H9 (cell line): ENCODE results near the gene SPRR5. TPM values are rescaled to one million over a fixed set of nuclear protein-coding genes. Genes with fewer than 3 reads are reported as not detected.

Experiments used
- DNase-seq: peaks from one replicate; pipeline ENCODE4 v3.0.0-alpha.2; 2017
- H2AFZ ChIP-seq: one replicate; pipeline ENCODE4 v1.6.1; 2013; ENCODE audit warnings: mild to moderate bottlenecking, low read length, control low read depth, moderate library complexity
- H2AK5ac ChIP-seq: 2 replicates; pipeline ENCODE4 v1.6.1; 2013; ENCODE audit warnings: low read length, control low read depth, mixed read lengths; ENCODE audit not compliant: insufficient read length
- H2BK120ac ChIP-seq: one replicate; pipeline ENCODE4 v1.6.1; 2013; ENCODE audit warnings: low read depth, mild to moderate bottlenecking, low read length, control low read depth, inconsistent platforms; ENCODE audit not compliant: poor library complexity, severe bottlenecking
- H2BK12ac ChIP-seq: 2 replicates; pipeline ENCODE4 v1.6.1; 2013; ENCODE audit warnings: low read length, control low read depth, mixed read lengths, low read depth; ENCODE audit not compliant: insufficient read length
- H2BK15ac ChIP-seq: 2 replicates; pipeline ENCODE4 v1.6.1; 2013; ENCODE audit warnings: low read depth, low read length, control low read depth
- H2BK20ac ChIP-seq: one replicate; pipeline ENCODE4 v1.6.1; 2013; ENCODE audit warnings: low read depth, mild to moderate bottlenecking, low read length, control low read depth, inconsistent platforms; ENCODE audit not compliant: poor library complexity, severe bottlenecking
- H2BK5ac ChIP-seq: 2 replicates; pipeline ENCODE4 v1.6.1; 2013; ENCODE audit warnings: low read length, control low read depth, mixed read lengths; ENCODE audit not compliant: insufficient read length
- H3K14ac ChIP-seq: 2 replicates; pipeline ENCODE4 v1.6.1; 2013; ENCODE audit warnings: low read length, control low read depth; ENCODE audit not compliant: insufficient read depth
- H3K18ac ChIP-seq: 2 replicates; pipeline ENCODE4 v1.6.1; 2013; ENCODE audit warnings: low read depth, mild to moderate bottlenecking, mixed read lengths, low read length, control low read depth; ENCODE audit not compliant: insufficient read length
- H3K23ac ChIP-seq: 2 replicates; pipeline ENCODE4 v1.6.1; 2013; ENCODE audit warnings: low read length, control low read depth, mixed read lengths, low read depth; ENCODE audit not compliant: insufficient read length
- H3K23me2 ChIP-seq: 2 replicates; pipeline ENCODE4 v1.6.1; 2013; ENCODE audit warnings: low read depth, mild to moderate bottlenecking, mixed read lengths, low read length, control low read depth; ENCODE audit not compliant: insufficient read length, poor library complexity, severe bottlenecking
- H3K27ac ChIP-seq: 2 replicates; pipeline ENCODE4 v1.5.1; 2013; ENCODE audit warnings: low read length, control low read depth, mixed read lengths, low read depth; ENCODE audit not compliant: insufficient read length
- H3K27me3 ChIP-seq: 2 replicates; pipeline ENCODE4 v1.6.1; 2013; ENCODE audit warnings: low read length, control low read depth, inconsistent platforms; ENCODE audit not compliant: insufficient read depth
- H3K4ac ChIP-seq: 2 replicates; pipeline ENCODE4 v1.6.1; 2013; ENCODE audit warnings: low read depth, mild to moderate bottlenecking, control low read depth, inconsistent platforms, low read length, moderate library complexity
- H3K4me1 ChIP-seq: 2 replicates; pipeline ENCODE4 v1.6.1; 2013; ENCODE audit warnings: low read length, control low read depth, inconsistent platforms; ENCODE audit not compliant: insufficient read depth
- H3K4me2 ChIP-seq: 2 replicates; pipeline ENCODE4 v1.6.1; 2013; ENCODE audit warnings: low read length, control low read depth, mixed read lengths; ENCODE audit not compliant: insufficient read length, insufficient read depth
- H3K56ac ChIP-seq: 2 replicates; pipeline ENCODE4 v1.6.1; 2013; ENCODE audit warnings: low read depth, mild to moderate bottlenecking, mixed read lengths, low read length, control low read depth; ENCODE audit not compliant: insufficient read length
- H3K79me1 ChIP-seq: 2 replicates; pipeline ENCODE4 v1.6.1; 2013; ENCODE audit warnings: low read depth, mild to moderate bottlenecking, moderate library complexity, low read length, control low read depth, inconsistent platforms; ENCODE audit not compliant: insufficient read depth, poor library complexity, severe bottlenecking
- H3K79me2 ChIP-seq: 2 replicates; pipeline ENCODE4 v1.6.1; 2013; ENCODE audit warnings: low read length, control low read depth, inconsistent platforms; ENCODE audit not compliant: insufficient read depth
- H3K9ac ChIP-seq: 2 replicates; pipeline ENCODE4 v1.6.1; 2013; ENCODE audit warnings: low read length, control low read depth, mixed read lengths; ENCODE audit not compliant: insufficient read length; ENCODE audit errors: extremely low read depth
- H3K9me3 ChIP-seq: one replicate; pipeline ENCODE4 v1.6.1; 2013; ENCODE audit warnings: low read depth, low read length, inconsistent platforms; ENCODE audit not compliant: control insufficient read depth
- H3T11ph ChIP-seq: one replicate; pipeline ENCODE4 v1.6.1; 2013; ENCODE audit warnings: mild to moderate bottlenecking, low read length, control low read depth, inconsistent platforms
- H4K20me1 ChIP-seq: one replicate; pipeline ENCODE4 v1.6.1; 2013; ENCODE audit not compliant: control insufficient read depth, insufficient read length, insufficient read depth
- H4K5ac ChIP-seq: 2 replicates; pipeline ENCODE4 v1.6.1; 2013; ENCODE audit warnings: low read depth, mild to moderate bottlenecking, mixed read lengths, low read length, control low read depth; ENCODE audit not compliant: insufficient read length
- H4K8ac ChIP-seq: replicated peaks from 2 replicates; pipeline ENCODE4 v1.6.1; 2013; ENCODE audit warnings: low read length, control low read depth, mixed read lengths, low read depth; ENCODE audit not compliant: insufficient read length
- H4K91ac ChIP-seq: 2 replicates; pipeline ENCODE4 v1.6.1; 2013; ENCODE audit warnings: low read depth, mild to moderate bottlenecking, moderate library complexity, mixed read lengths, low read length, control low read depth; ENCODE audit not compliant: insufficient read length
- H3K27ac Mint-ChIP-seq, 3 experiments: 2 replicates in 2 of 3; 3 replicates in 1 of 3; pipeline ENCODE4 v1.8.0; 2020 to 2021; ENCODE audit warnings: mixed read lengths in 3 of 3, mild to moderate bottlenecking in 1 of 3, moderate library complexity in 1 of 3
- H3K27me3 Mint-ChIP-seq: 2 replicates; pipeline ENCODE4 v1.8.0; 2021; ENCODE audit warnings: low read depth, mild to moderate bottlenecking, moderate library complexity, mixed read lengths
- H3K36me3 Mint-ChIP-seq, 3 experiments: 2 replicates in 2 of 3; 3 replicates in 1 of 3; pipeline ENCODE4 v1.8.0; 2020 to 2021; ENCODE audit warnings: low read depth in 3 of 3, mixed read lengths in 3 of 3; ENCODE audit not compliant: insufficient read depth in 1 of 3
- H3K4me1 Mint-ChIP-seq, 2 experiments: 2 replicates each; pipeline ENCODE4 v1.8.0; 2020; ENCODE audit warnings: mixed read lengths in 2 of 2
- H3K4me3 Mint-ChIP-seq, 2 experiments: 2 replicates in 1 of 2; 3 replicates in 1 of 2; pipeline ENCODE4 v1.8.0; 2020 to 2021; ENCODE audit warnings: mild to moderate bottlenecking in 2 of 2, mixed read lengths in 2 of 2, moderate library complexity in 1 of 2
- H3K9me3 Mint-ChIP-seq, 2 experiments: 2 replicates in 1 of 2; 3 replicates in 1 of 2; pipeline ENCODE4 v1.8.0; 2020; ENCODE audit warnings: mild to moderate bottlenecking in 2 of 2, mixed read lengths in 2 of 2, moderate library complexity in 1 of 2
- WGBS: extraction: QIAGEN DNeasy Blood & Tissue Kit; methylation state at CpG from one replicate; pipeline ENCODE4 v1.1.7; 2013; ENCODE audit warnings: missing lambda C conversion rate, low lambda C conversion rate, mixed read lengths; ENCODE audit not compliant: insufficient read length; ENCODE audit errors: extremely low coverage; 5-methylcytosine and 5-hydroxymethylcytosine counted together
- total RNA-seq: library from RNA; stranded (reverse); gene quantifications from 2 replicates; pipeline ENCODE4 v1.2.1, GENCODE V29; 2021
- TF ChIP-seq, protein P1 (sequence below): fragments of 200-600 bp; sonication (generic); conservative IDR thresholded peaks from 3 replicates; pipeline ENCODE4 v1.8.0; 2021; ENCODE audit warnings: antibody characterized with exemption, mild to moderate bottlenecking

SPRR5 gene
- total RNA-seq, 1 experiment from 2014 or later = not detected

DNA sequence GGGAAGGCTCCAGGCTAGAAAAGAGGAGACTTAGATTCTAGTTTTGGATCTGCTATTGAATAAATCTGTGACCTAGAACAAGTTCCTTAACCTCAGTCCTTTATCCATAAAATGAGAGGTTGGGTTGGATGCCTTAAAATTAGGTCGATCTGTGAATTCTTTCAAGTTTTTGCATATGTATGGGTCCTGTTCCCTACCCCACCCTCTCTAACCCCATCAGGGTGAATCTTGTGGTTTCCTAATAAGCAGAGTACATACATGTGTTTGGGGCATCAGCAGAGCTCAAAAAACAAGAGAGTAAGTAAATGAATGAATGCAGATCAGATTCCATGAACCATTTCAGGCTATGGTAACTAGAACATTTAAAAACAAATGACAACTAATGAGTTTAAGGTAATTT is 29.7 kb downstream of the SPRR5 start:
- Histone ChIP-seq H2BK5ac (no peak overlapping the region), H3K27ac (no peak overlapping the region), H3K9me3 (no peaks in the 10 kb centered on the region), H3K27me3 (no peaks in the 10 kb centered on the region), H3K23ac (no peak overlapping the region), H3T11ph (no peak overlapping the region), H2BK12ac (no peak overlapping the region), H3K56ac (no peak overlapping the region), H4K8ac (no peak overlapping the region), H4K20me1 (no peaks in the 10 kb centered on the region), H4K5ac (no peak overlapping the region), H3K4me2 (no peak overlapping the region), H3K9ac (no peak overlapping the region), H2BK15ac (no peak overlapping the region), H3K23me2 (no peaks in the 10 kb centered on the region), H3K18ac (no peak overlapping the region), H3K79me1 (no peaks in the 10 kb centered on the region), H4K91ac (no peak overlapping the region), H2AK5ac (no peak overlapping the region), H3K79me2 (no peaks in the 10 kb centered on the region), H2AFZ (no peak overlapping the region), H3K4me1 (no peaks in the 10 kb centered on the region), H3K14ac (no peak overlapping the region), H2BK120ac (no peak overlapping the region), H3K4ac (no peak overlapping the region), H2BK20ac (no peak overlapping the region)
- no CpG with 5 or more reads among the region's 1 CpG for WGBS
- DNase-seq = no peak
- Mint-ChIP-seq H3K36me3 (no peaks in the 10 kb centered on the region; a peak in 1 of 7 replicates), H3K4me1 (no peaks in the 10 kb centered on the region), H3K27ac (no peak overlapping the region), H3K9me3 (peaks cover 3 to 17% of the 10 kb centered on the region in 2 experiments; a peak in 3 of 5 replicates), H3K27me3 (peaks cover 29% of the 10 kb centered on the region), H3K4me3 (no peak overlapping the region)
- TF ChIP-seq, protein P1, sequence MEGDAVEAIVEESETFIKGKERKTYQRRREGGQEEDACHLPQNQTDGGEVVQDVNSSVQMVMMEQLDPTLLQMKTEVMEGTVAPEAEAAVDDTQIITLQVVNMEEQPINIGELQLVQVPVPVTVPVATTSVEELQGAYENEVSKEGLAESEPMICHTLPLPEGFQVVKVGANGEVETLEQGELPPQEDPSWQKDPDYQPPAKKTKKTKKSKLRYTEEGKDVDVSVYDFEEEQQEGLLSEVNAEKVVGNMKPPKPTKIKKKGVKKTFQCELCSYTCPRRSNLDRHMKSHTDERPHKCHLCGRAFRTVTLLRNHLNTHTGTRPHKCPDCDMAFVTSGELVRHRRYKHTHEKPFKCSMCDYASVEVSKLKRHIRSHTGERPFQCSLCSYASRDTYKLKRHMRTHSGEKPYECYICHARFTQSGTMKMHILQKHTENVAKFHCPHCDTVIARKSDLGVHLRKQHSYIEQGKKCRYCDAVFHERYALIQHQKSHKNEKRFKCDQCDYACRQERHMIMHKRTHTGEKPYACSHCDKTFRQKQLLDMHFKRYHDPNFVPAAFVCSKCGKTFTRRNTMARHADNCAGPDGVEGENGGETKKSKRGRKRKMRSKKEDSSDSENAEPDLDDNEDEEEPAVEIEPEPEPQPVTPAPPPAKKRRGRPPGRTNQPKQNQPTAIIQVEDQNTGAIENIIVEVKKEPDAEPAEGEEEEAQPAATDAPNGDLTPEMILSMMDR = no peak
